ENCODE results near the gene ANXA11.
"Not testable (repeated sequence)": the region's sequence is repeated elsewhere in the genome, so short reads cannot be mapped to it uniquely, and the experiment has no call there.

Gene ANXA11

GRCh38 chr10:80234331-80235235, 29.2 kb upstream of the ANXA11 start:
- H3K9ac ChIP-seq (ENCODE audit: low read length); H3K4me1 ChIP-seq (ENCODE audit: control insufficient read depth, low read depth, low read length): not testable (repeated sequence)

GRCh38 chr10:80233871-80234270, 28.5 kb upstream of the ANXA11 start:
- not testable (repeated sequence) for H3K27ac ChIP-seq (ENCODE audit: low read length); H3K4me1 ChIP-seq (ENCODE audit: control insufficient read depth, low read depth, low read length); H3K4me3 ChIP-seq (ENCODE audit: low read length); H3K27me3 ChIP-seq (ENCODE audit: control insufficient read depth, insufficient read depth, low read length); H3K9me3 ChIP-seq (ENCODE audit: control insufficient read depth, low read depth, low read length); H3K36me3 ChIP-seq (ENCODE audit: control insufficient read depth, low read depth, low read length); H3K9ac ChIP-seq (ENCODE audit: low read length)

More at GRCh38 chr10:80234331-80235235, 29.2 kb upstream of the ANXA11 start:
- H3K4me3 ChIP-seq (ENCODE audit: low read length); H3K9me3 ChIP-seq (ENCODE audit: control insufficient read depth, low read depth, low read length); H3K36me3 ChIP-seq (ENCODE audit: control insufficient read depth, low read depth, low read length); H3K27ac ChIP-seq (ENCODE audit: low read length); H3K27me3 ChIP-seq (ENCODE audit: control insufficient read depth, insufficient read depth, low read length): not testable (repeated sequence)

GRCh38 chr10:80226723-80227122, 21.4 kb upstream of the ANXA11 start:
- H3K9ac ChIP-seq (ENCODE audit: low read length); H3K4me3 ChIP-seq (ENCODE audit: low read length); H3K36me3 ChIP-seq (ENCODE audit: control insufficient read depth, low read depth, low read length); H3K9me3 ChIP-seq (ENCODE audit: control insufficient read depth, low read depth, low read length); H3K27ac ChIP-seq (ENCODE audit: low read length); H3K4me1 ChIP-seq (ENCODE audit: control insufficient read depth, low read depth, low read length); H3K27me3 ChIP-seq (ENCODE audit: control insufficient read depth, insufficient read depth, low read length): not testable (repeated sequence)

GRCh38 chr10:80223031-80223419, 17.7 kb upstream of the ANXA11 start:
- H3K4me3 ChIP-seq (ENCODE audit: low read length); H3K4me1 ChIP-seq (ENCODE audit: control insufficient read depth, low read depth, low read length); H3K36me3 ChIP-seq (ENCODE audit: control insufficient read depth, low read depth, low read length); H3K9ac ChIP-seq (ENCODE audit: low read length); H3K27ac ChIP-seq (ENCODE audit: low read length); H3K9me3 ChIP-seq (ENCODE audit: control insufficient read depth, low read depth, low read length); H3K27me3 ChIP-seq (ENCODE audit: control insufficient read depth, insufficient read depth, low read length): not testable (repeated sequence)

- not testable (repeated sequence) for H3K36me3 ChIP-seq (ENCODE audit: control insufficient read depth, low read depth, low read length); H3K9me3 ChIP-seq (ENCODE audit: control insufficient read depth, low read depth, low read length); H3K9ac ChIP-seq (ENCODE audit: low read length); H3K27me3 ChIP-seq (ENCODE audit: control insufficient read depth, insufficient read depth, low read length); H3K4me3 ChIP-seq (ENCODE audit: low read length); H3K27ac ChIP-seq (ENCODE audit: low read length); H3K4me1 ChIP-seq (ENCODE audit: control insufficient read depth, low read depth, low read length)
These were observed 13.5 kb upstream of the ANXA11 start for GRCh38 chr10:80218878-80219277.

GRCh38 chr10:80214368-80214982, 9.1 kb upstream of the ANXA11 start:
- not testable (repeated sequence) for H3K9ac ChIP-seq (ENCODE audit: low read length); H3K4me1 ChIP-seq (ENCODE audit: control insufficient read depth, low read depth, low read length); H3K9me3 ChIP-seq (ENCODE audit: control insufficient read depth, low read depth, low read length); H3K36me3 ChIP-seq (ENCODE audit: control insufficient read depth, low read depth, low read length); H3K4me3 ChIP-seq (ENCODE audit: low read length); H3K27ac ChIP-seq (ENCODE audit: low read length); H3K27me3 ChIP-seq (ENCODE audit: control insufficient read depth, insufficient read depth, low read length)

GRCh38 chr10:80212535-80213115, 7.3 kb upstream of the ANXA11 start:
- H3K9me3 ChIP-seq (ENCODE audit: control insufficient read depth, low read depth, low read length); H3K9ac ChIP-seq (ENCODE audit: low read length); H3K27me3 ChIP-seq (ENCODE audit: control insufficient read depth, insufficient read depth, low read length); H3K27ac ChIP-seq (ENCODE audit: low read length); H3K4me3 ChIP-seq (ENCODE audit: low read length); H3K36me3 ChIP-seq (ENCODE audit: control insufficient read depth, low read depth, low read length); H3K4me1 ChIP-seq (ENCODE audit: control insufficient read depth, low read depth, low read length): not testable (repeated sequence)

- H3K9me3 ChIP-seq (ENCODE audit: control insufficient read depth, low read depth, low read length), result no peaks in the 10 kb centered on the region
- H3K9ac ChIP-seq (ENCODE audit: low read length), result no peak overlapping the region
These were observed 6.4 kb upstream of the ANXA11 start for GRCh38 chr10:80211786-80212185.

GRCh38 chr10:80210259-80210658, 4.9 kb upstream of the ANXA11 start:
- H3K4me3 ChIP-seq (ENCODE audit: low read length), result no peak overlapping the region
- H3K27ac ChIP-seq (ENCODE audit: low read length), result no peak overlapping the region
- no peaks in the 10 kb centered on the region for H3K9me3 ChIP-seq (ENCODE audit: control insufficient read depth, low read depth, low read length)
- H3K4me1 ChIP-seq (ENCODE audit: control insufficient read depth, low read depth, low read length), result peaks cover 14% of the 10 kb centered on the region
- no peaks in the 10 kb centered on the region for H3K36me3 ChIP-seq (ENCODE audit: control insufficient read depth, low read depth, low read length)
- peaks cover 27% of the 10 kb centered on the region for H3K27me3 ChIP-seq (ENCODE audit: control insufficient read depth, insufficient read depth, low read length)
- H3K9ac ChIP-seq (ENCODE audit: low read length), result no peak overlapping the region

More at GRCh38 chr10:80211786-80212185, 6.4 kb upstream of the ANXA11 start:
- peaks cover 15% of the 10 kb centered on the region for H3K27me3 ChIP-seq (ENCODE audit: control insufficient read depth, insufficient read depth, low read length)
- peaks cover 8% of the 10 kb centered on the region for H3K4me1 ChIP-seq (ENCODE audit: control insufficient read depth, low read depth, low read length)
- H3K36me3 ChIP-seq (ENCODE audit: control insufficient read depth, low read depth, low read length), result no peaks in the 10 kb centered on the region
- no peak overlapping the region for H3K27ac ChIP-seq (ENCODE audit: low read length)
- no peak overlapping the region for H3K4me3 ChIP-seq (ENCODE audit: low read length)

GRCh38 chr10:80207768-80208370, 2.5 kb upstream of the ANXA11 start:
- peak overlapping the region; percentile 15 for H3K4me3 ChIP-seq (ENCODE audit: low read length)
- H3K9me3 ChIP-seq (ENCODE audit: control insufficient read depth, low read depth, low read length), result no peaks in the 10 kb centered on the region
- no peak overlapping the region for H3K9ac ChIP-seq (ENCODE audit: low read length)
- H3K27me3 ChIP-seq (ENCODE audit: control insufficient read depth, insufficient read depth, low read length), result peaks cover 33% of the 10 kb centered on the region
- H3K36me3 ChIP-seq (ENCODE audit: control insufficient read depth, low read depth, low read length), result no peaks in the 10 kb centered on the region
- H3K27ac ChIP-seq (ENCODE audit: low read length), result no peak overlapping the region
- H3K4me1 ChIP-seq (ENCODE audit: control insufficient read depth, low read depth, low read length), result peaks cover 29% of the 10 kb centered on the region

GRCh38 chr10:80206277-80206655, 929 bp upstream of the ANXA11 start:
- peaks cover 33% of the 10 kb centered on the region for H3K27me3 ChIP-seq (ENCODE audit: control insufficient read depth, insufficient read depth, low read length)
- peak overlapping the region; percentile 73 for H3K4me3 ChIP-seq (ENCODE audit: low read length)
- H3K27ac ChIP-seq (ENCODE audit: low read length), result no peak overlapping the region
- H3K4me1 ChIP-seq (ENCODE audit: control insufficient read depth, low read depth, low read length), result peaks cover 29% of the 10 kb centered on the region
- H3K9me3 ChIP-seq (ENCODE audit: control insufficient read depth, low read depth, low read length), result no peaks in the 10 kb centered on the region
- H3K36me3 ChIP-seq (ENCODE audit: control insufficient read depth, low read depth, low read length), result no peaks in the 10 kb centered on the region
- no peak overlapping the region for H3K9ac ChIP-seq (ENCODE audit: low read length)
